HG03066 (cell line): Measurements from ENCODE around the gene WFS1.
A peak's percentile ranks its signal among the peaks of the same experiment; 100 is the strongest.

Experiments
- ATAC-seq: cut with Tn5 transposase; IDR thresholded peaks from one replicate; pipeline ENCODE4 v1.9.1; 2021; ENCODE audit warnings: low read depth; ENCODE audit not compliant: unreplicated experiment

Gene WFS1

GRCh38 chr4:6269616-6270511 is at the start of gene WFS1:
Gene WFS1, plus strand, starts transcription at chr4:6269850. Its CDS starts 7,606 bp downstream, at chr4:6277456.
- peak; percentile 100 for ATAC-seq

GRCh38 chr4:6221301-6221850 is 48.3 kb upstream of the WFS1 start:
- no peak for ATAC-seq

GRCh38 chr4:6221851-6222760 is 47.5 kb upstream of the WFS1 start:
- ATAC-seq = no peak

- ATAC-seq = no peak
Measured at GRCh38 chr4:6222761-6223292, 46.8 kb upstream of the WFS1 start.

GRCh38 chr4:6224735-6225134 is 44.9 kb upstream of the WFS1 start:
- ATAC-seq = no peak

GRCh38 chr4:6225469-6225868 is 44.2 kb upstream of the WFS1 start:
- ATAC-seq = no peak

- ATAC-seq = no peak
Measured at GRCh38 chr4:6226506-6226905, 43.1 kb upstream of the WFS1 start.

- no peak for ATAC-seq
Measured at GRCh38 chr4:6227412-6228157, 42.1 kb upstream of the WFS1 start.

- no peak for ATAC-seq
Measured at GRCh38 chr4:6228158-6229067, 41.2 kb upstream of the WFS1 start.

- ATAC-seq = no peak
Measured at GRCh38 chr4:6229095-6229494, 40.6 kb upstream of the WFS1 start.

- no peak for ATAC-seq
Measured at GRCh38 chr4:6229671-6230501, 39.8 kb upstream of the WFS1 start.

- ATAC-seq = no peak
Measured at GRCh38 chr4:6230502-6230785, 39.2 kb upstream of the WFS1 start.

GRCh38 chr4:6230827-6231662 is 38.6 kb upstream of the WFS1 start:
- no peak for ATAC-seq

GRCh38 chr4:6231663-6232165 is 37.9 kb upstream of the WFS1 start:
- no peak for ATAC-seq

- ATAC-seq = no peak
Measured at GRCh38 chr4:6232836-6233785, 36.5 kb upstream of the WFS1 start.

- no peak for ATAC-seq
Measured at GRCh38 chr4:6233929-6234328, 35.7 kb upstream of the WFS1 start.
